Mesenchymal stem cell (in vitro differentiated cells and primary cell): ENCODE measurements around the gene PDK2.

ENCODE experiments used
- DNase-seq: peaks from one replicate; pipeline ENCODE4 v3.0.0-alpha.2; 2013
- H2AFZ ChIP-seq: one replicate; pipeline ENCODE4 v1.6.1; 2013; ENCODE audit warnings: low read depth, mild to moderate bottlenecking, control low read depth, inconsistent platforms, low read length, moderate library complexity
- H2AK5ac ChIP-seq: 2 replicates; pipeline ENCODE4 v1.6.1; 2013; ENCODE audit warnings: low read length, moderate library complexity, mild to moderate bottlenecking, inconsistent platforms; ENCODE audit not compliant: severe bottlenecking
- H2BK120ac ChIP-seq: one replicate; pipeline ENCODE4 v1.6.1; 2013; ENCODE audit warnings: low read depth, mild to moderate bottlenecking, inconsistent platforms, low read length, moderate library complexity
- H2BK12ac ChIP-seq, 2 experiments: one replicate each; pipeline ENCODE4 v1.6.1; 2013; ENCODE audit warnings: inconsistent platforms in 2 of 2, low read length in 2 of 2, mild to moderate bottlenecking in 2 of 2, moderate library complexity in 2 of 2, control low read depth in 1 of 2
- H2BK15ac ChIP-seq: one replicate; pipeline ENCODE4 v1.6.1; 2013; ENCODE audit warnings: mild to moderate bottlenecking, low read depth, inconsistent platforms; ENCODE audit not compliant: poor library complexity, severe bottlenecking
- H2BK5ac ChIP-seq: 2 replicates; pipeline ENCODE4 v1.6.1; 2013; ENCODE audit warnings: low read depth, mild to moderate bottlenecking, low read length, control low read depth, inconsistent platforms; ENCODE audit not compliant: poor library complexity, severe bottlenecking
- H3K14ac ChIP-seq, 2 experiments: one replicate each; pipeline ENCODE4 v1.6.1; 2013; ENCODE audit warnings: inconsistent platforms in 2 of 2, low read length in 2 of 2, control low read depth in 1 of 2, mild to moderate bottlenecking in 1 of 2, moderate library complexity in 1 of 2
- H3K18ac ChIP-seq, 2 experiments: one replicate each; pipeline ENCODE4 v1.6.1; 2013; ENCODE audit warnings: inconsistent platforms in 2 of 2, low read length in 2 of 2, control low read depth in 1 of 2, low read depth in 1 of 2, mild to moderate bottlenecking in 1 of 2
- H3K23ac ChIP-seq, 2 experiments: one replicate each; pipeline ENCODE4 v1.6.1; 2013; ENCODE audit warnings: inconsistent platforms in 2 of 2, low read length in 2 of 2, mild to moderate bottlenecking in 2 of 2, moderate library complexity in 2 of 2, control low read depth in 1 of 2
- H3K27ac ChIP-seq: 2 replicates; pipeline ENCODE4 v1.5.1; 2013; ENCODE audit warnings: mild to moderate bottlenecking, moderate library complexity, low read length, control low read depth, inconsistent platforms; ENCODE audit not compliant: poor library complexity, severe bottlenecking
- H3K27me3 ChIP-seq, 2 experiments: 2 replicates each; pipeline versions ENCODE4 v1.6.1 to v1.7.0; 2013; ENCODE audit warnings: low read length in 2 of 2, mild to moderate bottlenecking in 2 of 2, moderate library complexity in 2 of 2, control low read depth in 1 of 2, inconsistent platforms in 1 of 2; ENCODE audit not compliant: control insufficient read depth in 1 of 2, insufficient read depth in 1 of 2
- H3K36me3 ChIP-seq, 2 experiments: 2 replicates each; pipeline versions ENCODE4 v1.6.1 to v1.7.0; 2013; ENCODE audit warnings: low read length in 2 of 2, control low read depth in 1 of 2, inconsistent platforms in 1 of 2, low read depth in 1 of 2, mild to moderate bottlenecking in 1 of 2; ENCODE audit not compliant: insufficient read depth in 2 of 2, control insufficient read depth in 1 of 2
- H3K4ac ChIP-seq, 2 experiments: one replicate each; pipeline ENCODE4 v1.6.1; 2013; ENCODE audit warnings: inconsistent platforms in 2 of 2, low read length in 2 of 2, mild to moderate bottlenecking in 2 of 2, moderate library complexity in 2 of 2, control low read depth in 1 of 2, low read depth in 1 of 2
- H3K4me1 ChIP-seq: 2 replicates; pipeline ENCODE4 v1.6.1; 2013; ENCODE audit warnings: low read depth, low read length, control low read depth; ENCODE audit not compliant: control insufficient read depth, insufficient read depth
- H3K4me2 ChIP-seq: 2 replicates; pipeline ENCODE4 v1.6.1; 2013; ENCODE audit warnings: low read length, mild to moderate bottlenecking, inconsistent platforms; ENCODE audit not compliant: poor library complexity, severe bottlenecking
- H3K4me3 ChIP-seq, 2 experiments: 2 replicates each; pipeline versions ENCODE4 v1.5.1 to v1.7.0; 2013; ENCODE audit warnings: low read length in 2 of 2, mild to moderate bottlenecking in 2 of 2, control low read depth in 1 of 2, low read depth in 1 of 2; ENCODE audit not compliant: insufficient read depth in 1 of 2
- H3K79me1 ChIP-seq: replicated peaks from 2 replicates; pipeline ENCODE4 v1.6.1; 2013; ENCODE audit warnings: mild to moderate bottlenecking, control low read depth, low read length, inconsistent platforms; ENCODE audit not compliant: poor library complexity, severe bottlenecking
- H3K9ac ChIP-seq: 2 replicates; pipeline ENCODE4 v1.7.0; 2013; ENCODE audit warnings: mild to moderate bottlenecking, low read length, moderate library complexity
- H3K9me3 ChIP-seq: 2 replicates; pipeline ENCODE4 v1.7.0; 2013; ENCODE audit warnings: mild to moderate bottlenecking, low read length; ENCODE audit not compliant: control insufficient read depth
- H4K8ac ChIP-seq: one replicate; pipeline ENCODE4 v1.6.1; 2013; ENCODE audit warnings: inconsistent platforms, mild to moderate bottlenecking, low read length, moderate library complexity
- H4K91ac ChIP-seq: one replicate; pipeline ENCODE4 v1.6.1; 2013; ENCODE audit warnings: mild to moderate bottlenecking, low read length, inconsistent platforms
- WGBS: methylation state at CpG from one replicate; pipeline ENCODE4 v1.1.7; 2013; ENCODE audit warnings: mixed read lengths; 5-methylcytosine and 5-hydroxymethylcytosine counted together

The PDK2 gene

DNA sequence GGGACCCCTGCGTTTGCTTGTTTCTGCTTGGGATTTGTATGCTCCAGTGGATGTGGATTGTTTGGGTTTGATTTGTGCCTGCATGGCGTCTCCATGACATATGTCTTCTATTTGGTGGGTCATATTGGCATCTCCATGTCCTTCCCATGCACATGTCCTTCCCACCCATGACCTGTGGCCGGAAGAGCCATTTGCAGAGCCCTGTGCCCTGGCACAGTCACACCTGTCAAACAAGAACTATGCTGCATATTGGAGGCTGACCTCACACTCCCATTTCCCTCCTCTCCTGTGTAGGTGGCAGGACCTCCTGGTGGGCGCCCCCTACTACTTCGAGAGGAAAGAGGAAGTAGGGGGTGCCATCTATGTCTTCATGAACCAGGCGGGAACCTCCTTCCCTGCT, 23.5 kb upstream of the PDK2 start:
- Histone ChIP-seq H2AK5ac (no peak overlapping the region), H3K23ac (no peak overlapping the region), H3K4me2 (no peak overlapping the region), H4K8ac (no peak overlapping the region), H3K27ac (peak overlapping the region; percentile 9), H3K79me1 (peaks cover 4% of the 10 kb centered on the region), H2AFZ (no peak overlapping the region), H2BK5ac (no peak overlapping the region), H2BK12ac (no peak overlapping the region), H2BK120ac (no peak overlapping the region), H3K27me3 (no peaks in the 10 kb centered on the region), H3K4me1 (peaks cover 39% of the 10 kb centered on the region), H3K9ac (no peak overlapping the region), H3K36me3 (peaks cover 70 to 78% of the 10 kb centered on the region in 2 experiments), H3K4ac (no peak overlapping the region), H3K18ac (no peak overlapping the region), H3K4me3 (no peak overlapping the region), H4K91ac (no peak overlapping the region), H3K9me3 (no peaks in the 10 kb centered on the region), H3K14ac (no peak overlapping the region), H2BK15ac (no peak overlapping the region)
- no peak for DNase-seq
- WGBS = 94% methylated on average over 6 of the region's 6 CpGs

DNA sequence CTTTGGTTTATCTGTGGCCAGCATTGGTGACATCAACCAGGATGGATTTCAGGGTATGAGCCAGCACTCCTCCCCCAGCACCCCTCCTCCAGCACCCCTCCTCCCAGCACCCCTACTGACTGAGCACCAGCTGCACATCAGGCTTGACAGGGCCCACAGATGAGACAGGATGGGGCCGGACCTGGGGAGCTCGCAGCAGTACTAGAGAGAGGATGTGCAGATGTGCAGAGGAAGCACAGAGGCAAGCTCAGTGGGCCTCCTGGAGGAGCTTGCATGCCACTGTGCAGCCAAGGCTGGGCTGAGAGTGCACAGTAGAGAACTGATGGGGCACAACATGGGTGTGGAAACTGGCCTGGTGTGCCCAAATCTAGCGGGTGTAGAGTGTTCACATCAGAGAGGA, 23.0 kb upstream of the PDK2 start:
- 89% methylated on average over 3 of the region's 3 CpGs for WGBS

DNA sequence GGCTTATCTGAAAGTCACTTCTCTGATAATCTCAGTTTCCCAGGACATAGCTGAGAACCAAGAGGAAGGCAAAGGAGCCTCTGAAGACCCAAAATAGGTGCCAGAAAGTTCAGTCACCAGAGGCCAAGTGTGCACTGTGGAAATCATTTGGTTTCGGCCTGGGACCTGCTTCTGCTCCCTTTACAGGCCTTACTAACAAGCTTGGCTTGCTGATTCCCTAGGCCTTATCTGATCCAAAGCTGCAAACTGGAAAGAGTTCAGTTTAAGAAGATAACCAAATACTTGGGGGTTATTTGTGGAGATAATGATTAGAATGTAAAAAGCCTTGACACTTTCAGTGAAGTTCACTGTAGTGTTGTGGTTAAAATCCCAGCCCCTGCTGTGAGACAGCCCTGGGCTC, 22.2 kb upstream of the PDK2 start:
- H2BK120ac ChIP-seq = no peak overlapping the region
- H3K18ac ChIP-seq = no peak overlapping the region
- H2AFZ ChIP-seq = no peak overlapping the region
- no peak overlapping the region for H3K4me2 ChIP-seq
- H3K79me1 ChIP-seq = peaks cover 11% of the 10 kb centered on the region
- no peak overlapping the region for H2BK15ac ChIP-seq
- H3K9me3 ChIP-seq = no peaks in the 10 kb centered on the region
- H4K91ac ChIP-seq = no peak overlapping the region
- H3K9ac ChIP-seq = no peak overlapping the region
- H3K23ac ChIP-seq = no peak overlapping the region
- no peak overlapping the region for H2BK5ac ChIP-seq
- H3K4ac ChIP-seq = no peak overlapping the region
- no peak overlapping the region for H4K8ac ChIP-seq
- H3K27ac ChIP-seq = peak overlapping the region; percentile 49
- H3K36me3 ChIP-seq = peaks cover 80 to 82% of the 10 kb centered on the region in 2 experiments
- no peak for DNase-seq
- peaks cover 42% of the 10 kb centered on the region for H3K4me1 ChIP-seq
- peak overlapping the region; percentile 9 for H2AK5ac ChIP-seq
- H2BK12ac ChIP-seq = no peak overlapping the region
- no peaks in the 10 kb centered on the region for H3K27me3 ChIP-seq
- 92% methylated on average over 1 of the region's 1 CpG for WGBS
- H3K4me3 ChIP-seq = no peak overlapping the region
- no peak overlapping the region for H3K14ac ChIP-seq

More for the DNA sequence above, 23.0 kb upstream of the PDK2 start:
- peaks cover 75 to 78% of the 10 kb centered on the region in 2 experiments for H3K36me3 ChIP-seq
- H3K4me2 ChIP-seq = no peak overlapping the region
- peaks cover 7% of the 10 kb centered on the region for H3K79me1 ChIP-seq
- no peak overlapping the region for H4K8ac ChIP-seq
- H2BK15ac ChIP-seq = no peak overlapping the region
- peaks cover 39% of the 10 kb centered on the region for H3K4me1 ChIP-seq
- no peak overlapping the region for H2AK5ac ChIP-seq
- H3K4me3 ChIP-seq = no peak overlapping the region
- H3K27me3 ChIP-seq = no peaks in the 10 kb centered on the region
- no peak overlapping the region for H3K14ac ChIP-seq
- H2BK12ac ChIP-seq = no peak overlapping the region
- H3K9me3 ChIP-seq = no peaks in the 10 kb centered on the region
- no peak overlapping the region for H3K27ac ChIP-seq
- H3K18ac ChIP-seq = peak overlapping the region in 1 of 2 experiments; percentile 30
- H2AFZ ChIP-seq = no peak overlapping the region
- no peak for DNase-seq
- no peak overlapping the region for H3K4ac ChIP-seq
- no peak overlapping the region for H2BK5ac ChIP-seq
- no peak overlapping the region for H3K9ac ChIP-seq
- H4K91ac ChIP-seq = no peak overlapping the region
- H3K23ac ChIP-seq = no peak overlapping the region
- no peak overlapping the region for H2BK120ac ChIP-seq

DNA sequence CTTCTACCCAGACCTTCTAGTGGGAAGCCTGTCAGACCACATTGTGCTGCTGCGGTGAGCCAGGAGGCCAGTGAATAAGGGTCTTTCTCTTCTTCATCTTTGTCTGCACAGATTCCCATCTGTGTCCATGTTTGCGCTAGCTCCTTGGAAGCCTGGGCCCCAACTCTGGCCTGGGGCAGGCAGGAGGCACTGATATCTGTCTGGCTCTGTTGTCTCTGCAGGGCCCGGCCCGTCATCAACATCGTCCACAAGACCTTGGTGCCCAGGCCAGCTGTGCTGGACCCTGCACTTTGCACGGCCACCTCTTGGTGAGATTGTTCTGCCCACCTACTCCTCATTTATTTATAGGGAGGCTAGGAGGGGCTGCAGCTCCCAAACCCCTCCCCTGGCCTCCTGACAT, 20.9 kb upstream of the PDK2 start:
- peaks cover 40% of the 10 kb centered on the region for H3K4me1 ChIP-seq
- H2AK5ac ChIP-seq = no peak overlapping the region
- DNase-seq = no peak
- H3K14ac ChIP-seq = no peak overlapping the region
- H3K36me3 ChIP-seq = peaks cover 85 to 89% of the 10 kb centered on the region in 2 experiments
- 98% methylated on average over 6 of the region's 6 CpGs for WGBS
- no peak overlapping the region for H3K4ac ChIP-seq
- no peak overlapping the region for H3K9ac ChIP-seq
- H3K18ac ChIP-seq = no peak overlapping the region
- no peak overlapping the region for H2BK120ac ChIP-seq
- H2BK15ac ChIP-seq = no peak overlapping the region
- no peak overlapping the region for H3K4me2 ChIP-seq
- H3K9me3 ChIP-seq = no peaks in the 10 kb centered on the region
- no peak overlapping the region for H2BK12ac ChIP-seq
- H4K91ac ChIP-seq = no peak overlapping the region
- peaks cover 18% of the 10 kb centered on the region for H3K79me1 ChIP-seq
- H2BK5ac ChIP-seq = no peak overlapping the region
- no peak overlapping the region for H3K27ac ChIP-seq
- no peaks in the 10 kb centered on the region for H3K27me3 ChIP-seq
- H3K23ac ChIP-seq = no peak overlapping the region
- H4K8ac ChIP-seq = no peak overlapping the region
- H2AFZ ChIP-seq = no peak overlapping the region
- no peak overlapping the region for H3K4me3 ChIP-seq
